ENCODE measurements around the gene PXMP2. TPM values are rescaled to one million over a fixed set of nuclear protein-coding genes. Genes with fewer than 3 reads are reported as not detected.

The PXMP2 gene
- total RNA-seq, 4 donors from 2014 or later: 62.1 to 181 (median 128) TPM

- Histone ChIP-seq H3K4me1 (no peaks in the 10 kb centered on the region), H3K4me3 (no peak overlapping the region), H3K36me3 (peaks cover 0 to 46% (median 19%) of the 10 kb centered on the region in 4 donors), H3K27me3 (no peaks in the 10 kb centered on the region), H3K27ac (no peak overlapping the region), H3K9me3 (no peaks in the 10 kb centered on the region)
- TF ChIP-seq POLR2AphosphoS5 (IDR thresholded peaks at IDR 0.05) (no peak), POLR2A (IDR thresholded peaks at IDR 0.05) (no peak), EP300 (IDR thresholded peaks at IDR 0.05; ENCODE audit: low read depth) (no peak)
- TF ChIP-seq, protein P1, sequence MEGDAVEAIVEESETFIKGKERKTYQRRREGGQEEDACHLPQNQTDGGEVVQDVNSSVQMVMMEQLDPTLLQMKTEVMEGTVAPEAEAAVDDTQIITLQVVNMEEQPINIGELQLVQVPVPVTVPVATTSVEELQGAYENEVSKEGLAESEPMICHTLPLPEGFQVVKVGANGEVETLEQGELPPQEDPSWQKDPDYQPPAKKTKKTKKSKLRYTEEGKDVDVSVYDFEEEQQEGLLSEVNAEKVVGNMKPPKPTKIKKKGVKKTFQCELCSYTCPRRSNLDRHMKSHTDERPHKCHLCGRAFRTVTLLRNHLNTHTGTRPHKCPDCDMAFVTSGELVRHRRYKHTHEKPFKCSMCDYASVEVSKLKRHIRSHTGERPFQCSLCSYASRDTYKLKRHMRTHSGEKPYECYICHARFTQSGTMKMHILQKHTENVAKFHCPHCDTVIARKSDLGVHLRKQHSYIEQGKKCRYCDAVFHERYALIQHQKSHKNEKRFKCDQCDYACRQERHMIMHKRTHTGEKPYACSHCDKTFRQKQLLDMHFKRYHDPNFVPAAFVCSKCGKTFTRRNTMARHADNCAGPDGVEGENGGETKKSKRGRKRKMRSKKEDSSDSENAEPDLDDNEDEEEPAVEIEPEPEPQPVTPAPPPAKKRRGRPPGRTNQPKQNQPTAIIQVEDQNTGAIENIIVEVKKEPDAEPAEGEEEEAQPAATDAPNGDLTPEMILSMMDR (IDR thresholded peaks at IDR 0.05): no peak
- 89 to 97% methylated on average over 5 to 6 of the region's 6 CpGs for WGBS, 2 donors (ENCODE audit: low coverage in 1 of 2)
- intact Hi-C loops (cut with DNase I; ENCODE audit: low total_unique reads) (no loop called here), in situ Hi-C loops (cut with MboI; ENCODE audit: low pct_ligation_motif_present in 1 of 4, low pct_unique_long_range_greater_than_20kb in 1 of 4, low sequenced_read_pairs in 3 of 4) (no loop called here)
- no peak for DNase-seq
Measured at GRCh38 chr12:132665794-132666193, 21.6 kb upstream of the PXMP2 start.

DNA sequence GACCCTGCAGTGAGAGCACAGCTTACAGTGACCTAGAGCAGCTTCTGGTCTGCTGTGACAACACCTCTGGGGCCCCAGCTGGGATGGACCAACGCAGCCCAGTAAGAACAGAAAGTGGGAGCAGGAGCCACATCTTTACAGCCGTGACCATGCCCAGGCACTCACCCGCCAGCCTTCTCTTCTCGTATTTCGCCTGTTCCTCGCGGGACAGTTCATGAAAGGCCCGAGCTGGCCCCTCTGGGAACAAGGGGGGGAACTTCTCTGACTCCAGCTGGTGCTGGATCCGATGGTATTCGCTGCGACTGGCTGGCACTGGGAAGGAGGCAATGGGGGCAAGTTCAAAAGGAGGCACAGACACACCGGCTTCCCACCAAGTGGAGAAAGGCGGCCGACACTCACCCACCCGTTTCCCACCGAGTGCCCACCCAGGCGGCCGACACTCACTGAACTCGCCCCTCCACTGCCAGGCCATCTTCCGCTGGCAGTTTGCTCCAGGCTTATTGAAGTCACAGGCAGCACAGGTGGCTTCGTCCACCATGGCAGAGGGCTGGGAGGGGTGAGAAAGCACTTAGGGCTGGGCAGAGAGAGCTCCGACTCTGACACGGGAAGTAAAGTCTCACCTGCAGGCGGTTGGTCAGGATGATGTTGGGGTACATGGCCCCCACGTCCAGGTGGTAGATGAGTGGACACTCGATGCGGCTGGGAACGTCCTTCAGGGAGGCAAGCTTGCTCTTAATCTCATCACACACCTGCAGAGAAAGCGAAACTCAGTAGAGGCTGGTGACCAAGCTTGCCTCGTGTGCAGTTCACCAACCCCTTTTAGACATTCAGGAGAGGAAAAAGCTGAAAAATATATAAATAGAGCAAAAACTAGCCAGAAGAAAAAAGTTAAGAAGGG, 18.9 kb upstream of the PXMP2 start:
- no peak for DNase-seq
- Histone ChIP-seq H3K36me3 (peaks cover 0 to 57% (median 17%) of the 10 kb centered on the region in 4 donors), H3K27me3 (no peaks in the 10 kb centered on the region), H3K4me3 (no peak overlapping the region), H3K9me3 (no peaks in the 10 kb centered on the region), H3K27ac (no peak overlapping the region), H3K4me1 (no peaks in the 10 kb centered on the region)
- TF ChIP-seq EP300 (IDR thresholded peaks at IDR 0.05; ENCODE audit: low read depth): no peak
- no peak for TF ChIP-seq POLR2AphosphoS5 (IDR thresholded peaks at IDR 0.05)
- TF ChIP-seq, protein P1 (IDR thresholded peaks at IDR 0.05): no peak
- no peak for TF ChIP-seq POLR2A (IDR thresholded peaks at IDR 0.05)
- in situ Hi-C loops (cut with MboI; ENCODE audit: low pct_ligation_motif_present in 1 of 4, low pct_unique_long_range_greater_than_20kb in 1 of 4, low sequenced_read_pairs in 3 of 4): no loop called here
- intact Hi-C loops (cut with DNase I; ENCODE audit: low total_unique reads): no loop called here
- WGBS, 2 donors (ENCODE audit: low coverage in 1 of 2): 80 to 96% methylated on average over 1 to 30 of the region's 30 CpGs

- 74 to 92% methylated on average over 4 to 17 of the region's 17 CpGs for WGBS, 2 donors (ENCODE audit: low coverage in 1 of 2)
- H3K4me1 ChIP-seq: no peaks in the 10 kb centered on the region
- no peak overlapping the region for H3K4me3 ChIP-seq
- peaks cover 0 to 57% (median 17%) of the 10 kb centered on the region in 4 donors for H3K36me3 ChIP-seq
- intact Hi-C loops (cut with DNase I; ENCODE audit: low total_unique reads): no loop called here
- no peak overlapping the region for H3K27ac ChIP-seq
- no peaks in the 10 kb centered on the region for H3K27me3 ChIP-seq
- no peaks in the 10 kb centered on the region for H3K9me3 ChIP-seq
- TF ChIP-seq, protein P1 (IDR thresholded peaks at IDR 0.05): no peak
- TF ChIP-seq POLR2AphosphoS5 (IDR thresholded peaks at IDR 0.05) (no peak), EP300 (IDR thresholded peaks at IDR 0.05; ENCODE audit: low read depth) (no peak), POLR2A (IDR thresholded peaks at IDR 0.05) (no peak)
- DNase-seq: no peak
- in situ Hi-C loops (cut with MboI; ENCODE audit: low pct_ligation_motif_present in 1 of 4, low pct_unique_long_range_greater_than_20kb in 1 of 4, low sequenced_read_pairs in 3 of 4): no loop called here
Measured at GRCh38 chr12:132669166-132669879, 18.1 kb upstream of the PXMP2 start.

GRCh38 chr12:132672116-132672515, 15.3 kb upstream of the PXMP2 start:
- no peak for DNase-seq
- H3K27ac ChIP-seq: no peak overlapping the region
- H3K4me1 ChIP-seq: peaks cover 0 to 11% (median 0%) of the 10 kb centered on the region in 4 donors
- no peaks in the 10 kb centered on the region for H3K27me3 ChIP-seq
- WGBS, 2 donors (ENCODE audit: low coverage in 1 of 2): 83% methylated on average over 16 of the region's 16 CpGs; no CpG with 5 or more reads in 1 of the 2 donors
- peaks cover 0 to 38% (median 14%) of the 10 kb centered on the region in 4 donors for H3K36me3 ChIP-seq
- in situ Hi-C loops (cut with MboI; ENCODE audit: low pct_ligation_motif_present in 1 of 4, low pct_unique_long_range_greater_than_20kb in 1 of 4, low sequenced_read_pairs in 3 of 4): no loop called here
- intact Hi-C loops (cut with DNase I; ENCODE audit: low total_unique reads): no loop called here
- TF ChIP-seq, protein P1 (IDR thresholded peaks at IDR 0.05): no peak
- TF ChIP-seq EP300 (IDR thresholded peaks at IDR 0.05; ENCODE audit: low read depth): no peak
- no peak for TF ChIP-seq POLR2A (IDR thresholded peaks at IDR 0.05)
- TF ChIP-seq POLR2AphosphoS5 (IDR thresholded peaks at IDR 0.05): no peak
- no peaks in the 10 kb centered on the region for H3K9me3 ChIP-seq
- no peak overlapping the region for H3K4me3 ChIP-seq
